B cell (primary cell): Measurements from ENCODE around the gene PSME2. TPM values are rescaled to one million over a fixed set of nuclear protein-coding genes. Genes with fewer than 3 reads are reported as not detected.

Source experiments
- ATAC-seq: fragments of 200-7000 bp; cut with Tn5 transposase; one replicate; pipeline ENCODE4 v1.10.0; 2021; ENCODE audit warnings: low read depth, mild to moderate bottlenecking, moderate number of reproducible peaks, moderate library complexity
- CTCF ChIA-PET: fragments of 350-600 bp; sonication (Branson Sonifier 250); formaldehyde crosslinking; loops from one replicate; lab custom pipeline; 2021; ENCODE audit warnings: antibody characterized with exemption, inconsistent platforms; lab: Charles Lee
- POLR2A ChIA-PET: fragments of 350-600 bp; sonication (Branson Sonifier 250); formaldehyde crosslinking; loops from one replicate; lab custom pipeline; 2021; ENCODE audit warnings: antibody characterized with exemption; lab: Charles Lee
- DNase-seq: peaks from one replicate; pipeline ENCODE4 v3.0.0; 2013
- H2AFZ ChIP-seq: 2 replicates; pipeline ENCODE4 v1.6.1; 2012; ENCODE audit warnings: mild to moderate bottlenecking, low read depth, low read length; ENCODE audit not compliant: insufficient read depth, poor library complexity, severe bottlenecking
- H3K27ac ChIP-seq, 2 donors: 1 replicate in 1 of 2; 2 replicates in 1 of 2; pipeline ENCODE4 v1.5.1; 2012 to 2013; ENCODE audit warnings: low read length in 2 of 2, mild to moderate bottlenecking in 2 of 2, moderate library complexity in 1 of 2
- H3K27me3 ChIP-seq, 4 experiments: fragments of 200-600 bp in 1 of 4; sonication (generic) in 1 of 4; replicated peaks in 1 of 4; 1 replicate in 2 of 4; 2 replicates in 2 of 4; pipeline versions ENCODE4 v1.6.1 to v1.7.0; 2013 to 2016; ENCODE audit warnings: low read length in 3 of 4, mild to moderate bottlenecking in 2 of 4, mixed read lengths in 1 of 4, moderate library complexity in 1 of 4; ENCODE audit not compliant: insufficient read depth in 4 of 4, control insufficient read depth in 3 of 4; ENCODE audit errors: control extremely low read depth in 1 of 4
- H3K36me3 ChIP-seq, 2 experiments: replicated peaks in 1 of 2; 1 replicate in 1 of 2; 2 replicates in 1 of 2; pipeline versions ENCODE4 v1.6.1 to v1.7.1; 2013; ENCODE audit warnings: low read length in 1 of 2; ENCODE audit not compliant: insufficient read depth in 2 of 2, control insufficient read depth in 1 of 2; ENCODE audit errors: control extremely low read depth in 1 of 2, extremely low read depth in 1 of 2
- H3K4me1 ChIP-seq, 2 donors: fragments of 200-600 bp in 1 of 2; sonication (generic) in 1 of 2; 1 replicate in 1 of 2; 2 replicates in 1 of 2; pipeline versions ENCODE4 v1.5.1 to v1.6.1; 2013 to 2017; ENCODE audit warnings: low read length in 2 of 2; ENCODE audit not compliant: control insufficient read depth in 2 of 2, insufficient read depth in 2 of 2
- H3K4me2 ChIP-seq: replicated peaks from 2 replicates; pipeline ENCODE3; 2012; ENCODE audit warnings: mild to moderate bottlenecking, low read depth, low read length; ENCODE audit not compliant: poor library complexity, severe bottlenecking
- H3K4me3 ChIP-seq, 5 experiments: fragments of 200-600 bp in 1 of 5; sonication (generic) in 1 of 5; 1 replicate in 3 of 5; 2 replicates in 2 of 5; pipeline versions ENCODE4 v1.5.1 to v1.7.0; 2011 to 2016; ENCODE audit warnings: low read length in 4 of 5, mild to moderate bottlenecking in 4 of 5, low read depth in 2 of 5, control low read depth in 1 of 5, moderate library complexity in 1 of 5; ENCODE audit not compliant: insufficient read depth in 1 of 5; ENCODE audit errors: control extremely low read depth in 1 of 5, extremely low read depth in 1 of 5
- H3K79me2 ChIP-seq: fragments of 200-600 bp; sonication (generic); one replicate; pipeline ENCODE4 v1.6.0; 2016; ENCODE audit warnings: low read length; ENCODE audit not compliant: control insufficient read depth, insufficient read depth
- H3K9ac ChIP-seq: fragments of 200-600 bp; sonication (generic); 2 replicates; pipeline ENCODE4 v1.6.1; 2017; ENCODE audit warnings: mild to moderate bottlenecking, low read length, moderate library complexity
- H3K9me3 ChIP-seq, 3 donors: one replicate each; pipeline versions ENCODE4 v1.6.1 to v1.7.1; 2013; ENCODE audit warnings: low read length in 2 of 3; ENCODE audit not compliant: control insufficient read depth in 2 of 3, insufficient read depth in 1 of 3; ENCODE audit errors: control extremely low read depth in 1 of 3
- H4K20me1 ChIP-seq: 2 replicates; pipeline ENCODE4 v1.6.0; 2012; ENCODE audit warnings: mild to moderate bottlenecking, low read length; ENCODE audit not compliant: insufficient read depth, control insufficient read depth, poor library complexity, severe bottlenecking
- H3K27ac Mint-ChIP-seq: one replicate; pipeline ENCODE4 v1.8.0; 2021; ENCODE audit warnings: mixed read lengths
- H3K27me3 Mint-ChIP-seq: one replicate; pipeline ENCODE4 v1.8.0; 2021; ENCODE audit warnings: mixed read lengths
- H3K4me1 Mint-ChIP-seq: one replicate; pipeline ENCODE4 v1.8.0; 2021; ENCODE audit warnings: mixed read lengths
- H3K4me3 Mint-ChIP-seq: one replicate; pipeline ENCODE4 v1.8.0; 2021; ENCODE audit warnings: mixed read lengths
- H3K9me3 Mint-ChIP-seq: one replicate; pipeline ENCODE4 v1.8.0; 2022; ENCODE audit warnings: mixed read lengths; ENCODE audit not compliant: insufficient read depth
- CTCF ChIP-seq: fragments of 200-600 bp; IDR thresholded peaks from one replicate; pipeline ENCODE4 v1.8.0; 2022; ENCODE audit warnings: antibody characterized with exemption, mild to moderate bottlenecking
- EZH2 ChIP-seq: IDR thresholded peaks from 2 replicates; pipeline ENCODE4 v1.6.1; 2012; ENCODE audit warnings: borderline replicate concordance, low read depth, mild to moderate bottlenecking, moderate library complexity, low read length; ENCODE audit not compliant: insufficient read depth, poor library complexity, severe bottlenecking
- WGBS: methylation state at CpG from one replicate; pipeline ENCODE4 v1.1.5; 2013; ENCODE audit warnings: missing lambda C conversion rate; ENCODE audit not compliant: insufficient coverage; 5-methylcytosine and 5-hydroxymethylcytosine counted together
- intact Hi-C: fragments of 100-400 bp; cut with micrococcal nuclease; formaldehyde crosslinking; loops from one replicate; pipeline ENCODE4 v1.10.0; 2022
- polyA plus RNA-seq: library from polyadenylated mRNA; depleted of rRNA; stranded (reverse); fragments of >200 nt; gene quantifications from 2 replicates; pipeline ENCODE4 v1.2.3, GENCODE V29; 2012
- total RNA-seq, 2 donors: library from RNA; stranded (reverse); fragments of 120-200 nt in 1 of 2; gene quantifications; 1 replicate in 1 of 2; 2 replicates in 1 of 2; pipeline versions ENCODE4 v1.2.3 to v1.2.4, GENCODE V29; 2013 to 2022

The PSME2 gene
- total and polyA plus RNA-seq, 2 donors (not counting 1 experiment from before 2014, with no cell fraction given): 126 to 141 TPM

GRCh38 chr14:24114532-24115421, 31.6 kb downstream of the PSME2 start, which contains the start of the genes DCAF11 and NRL:
Gene DCAF11 (plus strand): TSS chr14:24114777. CDS start chr14:24115595, 818 bp downstream.
Gene NRL (minus strand): TSS chr14:24114949. CDS start chr14:24082848, 32,101 bp downstream.
- H3K4me2 ChIP-seq: peak within 1 kb of the TSS; percentile 95
- ChIA-PET CTCF (interaction anchor here (0.8 to 4.1 kb wide), 27 partner anchors 10 to 317 kb away, joined by 3 to 37 read pairs (median 6); partner anchors contain the start of genes CARMIL3, CIDEB, EMC9 and IPO4), POLR2A (interaction anchor here (0.6 to 2.9 kb wide), 23 partner anchors 8 to 1020 kb away, joined by 3 to 49 read pairs (median 4); partner anchors contain the start of genes ACIN1, CBLN3, CHMP4A and EMC9)
- H3K9me3 ChIP-seq: no peaks in the 10 kb centered on the region
- H3K36me3 ChIP-seq: peaks cover 0 to 32% of the 10 kb centered on the region in 2 experiments
- peak; percentile 81 for ATAC-seq
- peaks cover 17 to 25% of the 10 kb centered on the region in 2 donors for H3K4me1 ChIP-seq
- Mint-ChIP-seq H3K27ac (peak within 1 kb of the TSS; percentile 100), H3K27me3 (no peaks in the 10 kb centered on the region), H3K4me3 (peak within 1 kb of the TSS; percentile 93), H3K9me3 (no peaks in the 10 kb centered on the region), H3K4me1 (peaks cover 26% of the 10 kb centered on the region)
- peak within 1 kb of the TSS; percentile 88 to 99 (median 97) for H3K4me3 ChIP-seq
- intact Hi-C loops: loop anchor here (1.0 to 10.0 kb wide), 15 partner anchors 20 to 560 kb away; partner anchors contain the start of genes CHMP4A, EMC9, GMPR2 and IPO4
- peaks cover 45% of the 10 kb centered on the region for H3K79me2 ChIP-seq
- DNase-seq: peak; percentile 100
- peak within 1 kb of the TSS; percentile 98 for H3K9ac ChIP-seq
- no peaks in the 10 kb centered on the region for H3K27me3 ChIP-seq
- under 1% methylated on average over 48 of the region's 65 CpGs for WGBS
- H3K27ac ChIP-seq: peak within 1 kb of the TSS; percentile 99 to 100
- H4K20me1 ChIP-seq: peaks cover 13% of the 10 kb centered on the region
- TF ChIP-seq CTCF (no peak), EZH2 (no peak)
- H2AFZ ChIP-seq: peak within 1 kb of the TSS; percentile 82
